HG02981 (cell line): ENCODE measurements around the gene MAPKAPK2.

Source experiments
- ATAC-seq: cut with Tn5 transposase; IDR thresholded peaks from one replicate; pipeline ENCODE4 v1.9.1; 2021; ENCODE audit warnings: mild to moderate bottlenecking, moderate library complexity; ENCODE audit not compliant: unreplicated experiment

The MAPKAPK2 gene

DNA sequence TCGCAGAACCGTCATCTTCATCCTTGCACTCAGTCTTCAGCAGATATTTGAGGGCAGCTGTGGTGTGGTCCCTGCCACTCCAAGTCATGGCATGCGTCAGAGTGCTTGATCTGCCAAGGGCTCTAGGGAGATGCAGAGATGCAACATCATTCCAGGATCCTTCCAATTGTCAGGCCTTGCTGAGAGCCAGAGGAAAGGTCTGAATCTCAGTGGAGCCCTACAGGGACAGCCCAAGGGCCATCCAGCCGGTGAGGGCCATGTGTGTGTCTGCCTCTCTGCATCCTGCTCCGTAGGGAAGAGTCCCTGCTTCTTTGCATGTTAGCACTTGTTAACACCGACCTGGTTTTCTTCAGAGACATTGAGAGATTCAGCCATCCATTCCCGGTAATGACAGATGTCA is 17.6 kb downstream of the MAPKAPK2 start:
- no peak for ATAC-seq

DNA sequence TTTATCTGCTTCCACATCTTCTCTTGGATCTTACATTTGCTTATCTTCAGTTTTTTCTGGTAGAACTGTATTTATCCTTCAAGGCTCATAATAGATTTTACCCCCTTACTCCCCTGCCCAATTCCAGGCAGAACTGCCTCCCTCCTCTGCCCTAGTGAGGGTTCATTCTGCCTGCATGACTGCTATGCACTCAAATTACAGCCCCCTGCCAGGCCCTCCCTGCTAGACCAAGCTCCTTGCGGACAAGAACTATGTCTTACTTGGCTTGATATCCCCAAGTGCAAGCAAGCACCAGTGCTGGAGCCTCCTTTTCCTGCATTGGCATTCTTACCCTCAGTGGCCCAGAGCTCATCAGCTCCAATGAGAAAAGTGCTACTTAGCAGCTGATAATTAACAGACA is 18.1 kb downstream of the MAPKAPK2 start:
- ATAC-seq, result no peak

DNA sequence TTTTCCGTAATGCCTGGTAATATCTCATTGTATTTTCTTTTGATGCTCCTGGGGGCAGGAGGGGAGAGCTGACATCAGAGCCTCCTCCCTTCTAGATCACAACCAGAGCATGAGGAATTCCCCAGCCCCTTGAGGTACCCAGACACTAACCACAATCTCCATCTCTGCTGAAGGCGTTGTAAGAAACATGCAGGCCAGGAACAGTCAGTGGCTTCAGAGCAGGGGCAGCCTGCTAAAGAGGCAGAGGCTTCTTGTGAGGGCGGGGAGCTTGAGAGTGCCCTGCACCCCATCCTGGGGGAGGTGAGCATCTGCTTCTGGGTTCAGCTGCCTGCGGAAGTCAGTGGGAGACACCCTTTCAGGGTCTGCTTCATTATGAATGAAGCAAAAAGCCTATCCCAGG is 19.0 kb downstream of the MAPKAPK2 start:
- no peak for ATAC-seq

DNA sequence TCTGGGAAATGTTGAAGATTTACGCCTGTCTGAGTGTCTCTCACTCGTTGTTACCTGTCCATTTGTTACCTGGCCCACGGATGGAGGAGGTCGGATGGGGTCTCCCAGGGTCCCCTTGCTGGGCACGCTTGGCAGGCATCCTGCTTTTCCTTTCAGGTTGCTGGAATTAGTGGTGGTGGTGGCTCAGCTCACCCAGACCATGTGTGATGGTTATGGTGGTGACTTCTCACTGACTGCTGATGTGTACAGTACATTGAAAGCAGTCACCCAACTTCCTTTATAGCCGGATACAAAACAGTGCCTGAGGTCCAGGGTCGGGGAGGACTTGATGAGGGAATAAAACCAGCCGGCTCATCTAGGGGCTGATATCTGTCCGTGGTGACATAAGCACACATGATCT is 19.5 kb downstream of the MAPKAPK2 start:
- no peak for ATAC-seq

DNA sequence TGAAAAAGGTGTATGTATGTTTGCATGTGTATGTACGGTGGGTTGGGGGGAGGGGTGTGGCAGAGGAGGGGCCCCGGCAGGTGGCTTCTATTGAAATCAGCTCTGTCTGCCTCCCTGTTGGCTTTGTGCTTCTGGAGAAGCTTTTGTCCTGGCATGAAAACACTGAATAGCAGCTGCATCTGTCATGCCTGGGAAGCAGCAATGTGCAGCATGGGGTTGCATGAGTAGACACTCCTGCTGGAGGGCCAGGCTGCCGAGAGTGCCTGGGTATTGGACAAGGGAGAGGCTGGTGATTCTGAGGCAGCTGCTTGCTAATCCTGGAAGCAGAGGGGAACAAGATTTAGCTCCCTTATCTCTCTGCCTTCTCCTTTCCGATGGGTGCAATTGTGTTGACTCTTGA is 20.5 kb downstream of the MAPKAPK2 start:
- ATAC-seq, result no peak

DNA sequence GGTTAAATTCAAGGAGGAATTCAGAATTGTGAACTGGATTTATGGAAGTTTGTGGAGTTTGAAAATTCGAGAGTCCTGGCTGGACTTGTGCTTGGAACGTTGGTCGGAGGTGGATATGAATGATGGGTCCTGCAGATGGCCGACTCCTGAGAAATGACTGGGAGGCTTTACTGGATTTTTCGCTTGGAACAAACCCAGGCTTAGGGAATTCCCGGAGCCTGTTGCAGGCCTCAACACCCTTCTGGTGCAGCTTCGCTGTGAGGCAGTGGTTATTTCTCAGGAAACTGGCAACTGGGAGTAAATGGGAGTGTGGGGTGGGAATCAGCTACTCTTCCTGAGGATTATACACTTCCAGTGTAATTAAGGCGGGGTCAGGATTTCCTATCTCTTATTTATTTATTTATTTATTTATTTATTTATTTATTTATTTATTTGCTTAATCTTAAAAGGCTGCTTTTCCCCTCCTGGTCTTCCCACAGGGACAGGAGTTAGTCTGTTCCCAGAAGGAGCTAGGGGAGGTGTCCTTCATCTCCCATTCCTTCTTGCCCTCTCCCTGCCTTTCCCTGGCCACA is 21.1 kb downstream of the MAPKAPK2 start:
- no peak for ATAC-seq

DNA sequence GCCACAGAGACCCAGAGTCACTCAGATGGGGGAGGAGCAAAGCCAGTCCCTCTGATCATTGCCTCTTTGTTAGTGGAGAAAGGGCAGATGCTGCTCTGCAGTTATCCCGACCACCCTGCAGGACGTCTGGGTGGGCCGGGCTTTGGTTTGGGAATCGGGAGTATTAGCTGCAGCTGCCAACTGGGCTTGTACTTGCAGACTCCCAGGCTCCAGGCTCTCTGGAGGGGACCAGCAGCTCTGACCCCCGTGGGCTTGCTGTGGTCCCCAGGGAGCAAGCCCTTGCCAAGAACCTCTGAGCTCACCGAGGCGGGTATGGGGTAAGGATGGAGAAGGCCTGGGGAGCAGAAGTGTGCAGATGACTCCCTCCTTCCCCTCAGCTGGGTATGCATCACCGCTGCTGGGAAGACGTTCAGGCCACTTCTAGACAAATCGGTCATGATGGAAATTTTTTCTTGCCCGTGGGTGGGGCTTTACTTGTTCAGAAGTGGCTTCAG is 21.6 kb downstream of the MAPKAPK2 start:
- ATAC-seq, result no peak

DNA sequence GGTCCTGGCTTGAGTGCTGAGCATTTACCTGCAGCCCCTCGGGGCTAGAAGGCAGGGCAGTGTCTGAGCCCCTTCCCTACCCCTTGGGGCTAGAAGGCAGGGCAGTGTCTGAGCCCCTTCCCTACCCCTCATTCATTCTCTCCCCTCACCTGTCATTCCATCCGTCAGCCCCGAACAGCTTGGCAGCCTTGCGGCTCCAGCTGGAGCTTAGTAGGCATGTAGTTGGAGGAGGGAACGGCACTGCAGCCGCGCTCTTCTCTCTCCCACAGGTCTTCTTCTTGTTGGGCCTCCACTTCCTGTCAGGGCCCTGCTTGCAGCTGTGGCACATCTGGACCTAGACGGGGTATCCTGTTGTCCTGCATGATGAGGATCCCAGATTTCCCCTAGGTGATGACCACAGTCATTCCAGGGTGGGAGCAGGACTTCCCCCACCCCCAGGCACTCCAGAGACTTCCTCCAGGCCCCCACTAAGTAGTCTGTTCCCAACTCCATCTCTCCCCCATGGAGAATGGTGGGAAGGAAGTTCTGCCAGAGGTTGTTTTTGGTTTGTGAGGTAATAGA is 22.2 kb downstream of the MAPKAPK2 start:
- no peak for ATAC-seq

DNA sequence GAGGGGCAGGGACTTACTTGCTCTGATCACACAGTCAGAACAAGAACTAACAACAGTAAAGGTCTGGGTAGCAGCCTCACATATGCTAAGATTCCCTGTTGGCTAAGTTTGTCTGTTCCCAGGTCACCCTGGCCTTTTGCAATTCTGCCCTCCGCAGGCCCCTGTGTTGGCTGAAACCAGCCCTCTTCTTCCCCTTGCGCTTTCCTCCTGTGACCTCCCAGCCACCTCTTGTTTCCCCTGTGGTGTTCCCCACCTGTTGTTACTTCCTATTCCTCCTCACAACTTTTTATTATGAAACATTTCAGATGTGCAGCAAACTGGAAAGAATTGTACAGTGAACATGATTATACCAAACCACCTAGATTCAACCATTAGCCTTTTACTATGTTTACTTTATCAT is 23.4 kb downstream of the MAPKAPK2 start:
- ATAC-seq, result peak; percentile 63

DNA sequence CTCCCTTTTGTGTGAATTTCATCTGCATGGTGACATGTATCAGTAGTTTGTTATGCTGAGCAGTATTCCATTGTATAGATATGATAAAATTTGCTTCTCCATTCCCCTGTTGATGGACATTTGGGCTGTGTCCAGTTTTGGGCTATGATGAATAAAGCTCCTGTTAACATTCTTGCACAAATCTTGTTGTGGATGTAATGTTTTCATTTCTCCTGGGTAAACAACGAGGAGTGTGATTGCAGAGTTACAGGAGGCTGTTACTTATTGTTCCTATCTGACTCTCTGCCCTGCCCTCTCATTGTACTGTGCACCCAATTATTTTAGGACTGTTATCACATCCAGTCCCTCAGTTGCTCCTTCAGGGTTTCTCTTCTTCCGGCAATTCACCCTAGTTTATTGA is 24.2 kb downstream of the MAPKAPK2 start:
- ATAC-seq, result no peak

DNA sequence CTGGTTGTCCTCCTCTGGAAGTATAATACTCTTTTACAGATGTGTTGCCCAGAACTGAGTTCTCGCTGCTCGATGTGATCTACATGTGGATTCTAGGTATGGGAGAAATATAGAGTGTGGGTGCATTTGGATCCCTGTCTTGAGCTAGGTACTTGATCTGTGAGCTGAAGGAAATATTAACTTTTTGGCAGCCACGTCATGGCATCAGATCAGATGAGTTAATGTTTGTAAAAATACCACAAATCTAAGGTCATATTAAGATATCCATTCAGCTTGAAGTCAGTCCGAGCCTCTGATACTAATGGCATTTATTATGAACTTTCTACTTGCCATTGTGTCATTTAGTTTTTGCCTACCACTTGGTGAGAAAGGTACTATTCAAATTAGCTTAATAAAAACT is 24.6 kb downstream of the MAPKAPK2 start:
- ATAC-seq, result no peak

DNA sequence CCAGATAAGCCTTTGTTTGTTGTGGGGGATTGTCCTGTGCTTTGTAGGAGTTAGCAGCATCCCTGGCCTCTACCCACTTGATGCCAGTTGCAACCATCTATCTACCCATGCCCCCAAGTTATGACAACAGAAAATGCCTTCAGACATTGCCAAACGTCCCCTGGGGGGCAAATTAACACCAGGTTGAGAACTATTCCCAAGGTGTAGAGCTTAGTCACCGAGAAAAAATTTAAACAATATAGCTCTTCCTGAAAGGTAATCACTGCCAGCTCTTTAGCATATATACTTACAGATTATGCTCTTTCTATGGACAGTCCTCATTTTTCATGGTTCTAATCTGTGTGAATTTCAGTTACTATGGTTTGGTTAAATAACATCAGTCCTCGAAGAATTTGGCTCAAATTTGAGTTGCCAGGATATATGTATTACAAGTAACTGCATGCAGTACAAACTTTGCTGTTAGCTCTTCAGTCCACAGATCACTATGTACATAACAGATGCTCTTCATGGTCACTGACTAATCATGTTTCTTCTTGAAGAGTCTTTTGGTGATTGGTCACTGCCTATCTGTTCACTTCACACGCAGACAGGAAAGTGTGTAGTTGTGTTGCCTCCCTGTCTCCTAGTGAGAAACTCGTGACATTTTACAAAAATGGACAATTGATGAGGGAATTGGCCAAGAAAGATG is 25.2 kb downstream of the MAPKAPK2 start:
- no peak for ATAC-seq

DNA sequence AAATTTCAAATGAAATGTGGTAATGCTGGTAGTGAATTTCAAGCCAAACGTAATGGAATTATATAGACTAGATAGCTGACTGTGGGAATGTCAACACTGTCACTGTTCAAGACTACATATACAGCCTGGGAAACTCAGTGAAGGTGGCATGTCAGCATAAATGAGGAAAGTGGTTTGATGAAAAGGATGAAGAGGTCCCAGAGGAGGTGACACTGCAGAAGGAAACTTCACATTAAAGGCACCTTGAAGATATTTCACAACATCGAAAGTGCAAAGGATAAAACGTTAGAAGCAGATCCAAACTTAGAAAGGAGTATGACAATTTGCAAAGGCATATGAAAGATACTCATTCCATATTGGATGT is 25.7 kb downstream of the MAPKAPK2 start:
- no peak for ATAC-seq

DNA sequence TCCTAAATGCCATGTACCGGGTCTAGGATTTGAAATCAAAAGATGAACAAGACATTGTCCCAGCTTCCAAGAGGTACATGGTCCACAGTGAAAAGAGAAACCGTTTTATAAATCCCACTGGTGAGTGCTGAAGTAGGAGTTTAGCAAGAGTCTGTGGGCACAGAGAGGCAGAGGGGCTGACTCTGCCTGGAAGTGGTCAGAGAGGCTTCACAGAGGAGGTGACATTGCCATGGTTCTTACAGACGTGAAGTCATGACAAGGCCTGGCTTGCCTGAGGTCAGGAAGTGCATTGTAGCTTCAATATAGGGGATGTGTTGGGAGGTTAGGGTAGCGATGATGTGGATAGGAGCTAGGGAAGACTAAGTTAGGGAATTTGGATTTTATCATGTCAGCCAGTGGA is 28.4 kb downstream of the MAPKAPK2 start:
- no peak for ATAC-seq

DNA sequence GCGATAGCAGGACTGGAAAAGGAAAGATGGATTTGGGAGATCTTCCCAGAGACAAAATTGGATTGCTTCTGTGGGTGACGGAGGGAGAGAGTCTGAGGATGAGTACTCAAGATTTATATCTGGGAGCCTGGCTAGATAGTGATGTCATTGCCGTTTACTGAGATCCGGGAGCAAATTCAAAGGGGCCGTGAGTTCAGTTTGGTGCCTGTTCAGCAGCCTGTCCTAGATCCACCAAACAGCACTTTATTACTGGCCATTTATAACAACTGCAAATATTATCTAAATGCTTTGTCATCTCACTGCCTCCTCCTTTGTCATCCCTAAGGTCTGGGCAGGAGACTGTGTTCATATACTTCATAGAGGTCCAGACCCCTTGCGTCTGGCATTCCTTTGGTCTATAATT is 29.2 kb downstream of the MAPKAPK2 start:
- no peak for ATAC-seq

DNA sequence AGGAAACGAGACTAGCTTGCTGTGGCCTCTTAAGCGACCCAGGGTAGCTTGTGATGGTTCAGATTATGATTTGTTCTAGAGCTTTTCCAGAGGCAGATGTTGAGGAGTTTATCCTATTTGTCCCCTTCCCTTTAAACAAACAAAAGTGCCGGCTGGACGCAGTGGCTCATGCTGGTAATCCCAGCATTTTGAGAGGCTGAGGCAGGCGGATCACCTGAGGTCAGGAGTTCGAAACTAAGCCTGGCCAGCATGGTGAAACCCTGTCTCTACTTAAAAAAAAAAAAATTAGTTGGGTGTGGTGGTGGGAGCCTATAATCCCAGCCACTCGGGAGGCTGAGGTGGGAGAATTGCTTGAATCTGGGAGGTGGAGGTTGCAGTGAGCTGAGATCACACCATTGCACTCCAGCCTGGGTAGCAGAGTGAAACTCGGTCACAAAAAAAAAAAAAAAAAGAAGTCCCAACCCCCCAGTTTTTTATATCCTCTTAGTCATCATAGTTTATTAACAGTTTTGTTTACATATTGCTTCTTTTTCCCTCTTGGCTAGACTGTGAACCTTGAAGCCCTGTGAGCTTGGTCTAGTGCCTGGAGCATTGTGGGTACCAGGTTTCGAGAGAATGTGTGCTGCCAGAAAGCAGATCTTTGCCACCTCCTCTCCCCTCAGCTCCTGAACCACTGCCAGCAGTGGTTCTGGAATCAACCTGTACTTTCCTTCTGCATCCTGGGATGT is 29.8 kb downstream of the MAPKAPK2 start:
- ATAC-seq, result no peak

DNA sequence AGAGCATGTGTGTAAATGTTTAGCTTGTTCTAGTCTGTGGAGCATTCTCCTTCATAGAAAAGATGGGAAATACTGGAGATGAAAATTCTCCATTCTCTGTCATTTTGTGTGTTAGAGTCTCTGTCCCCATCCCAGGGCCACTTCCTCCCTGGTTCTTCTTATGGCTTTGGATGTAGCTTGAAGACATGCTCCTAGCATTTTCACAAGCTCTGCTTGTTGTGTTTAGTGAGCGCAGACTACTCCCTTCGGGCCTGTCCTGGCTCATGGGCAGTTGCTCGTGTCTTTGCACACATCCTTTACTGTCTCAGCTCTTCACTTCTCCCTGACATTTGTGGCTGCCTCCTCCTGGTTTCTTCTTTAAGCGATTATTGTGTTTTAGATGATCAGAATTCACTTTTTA is 30.4 kb downstream of the MAPKAPK2 start:
- ATAC-seq, result no peak

DNA sequence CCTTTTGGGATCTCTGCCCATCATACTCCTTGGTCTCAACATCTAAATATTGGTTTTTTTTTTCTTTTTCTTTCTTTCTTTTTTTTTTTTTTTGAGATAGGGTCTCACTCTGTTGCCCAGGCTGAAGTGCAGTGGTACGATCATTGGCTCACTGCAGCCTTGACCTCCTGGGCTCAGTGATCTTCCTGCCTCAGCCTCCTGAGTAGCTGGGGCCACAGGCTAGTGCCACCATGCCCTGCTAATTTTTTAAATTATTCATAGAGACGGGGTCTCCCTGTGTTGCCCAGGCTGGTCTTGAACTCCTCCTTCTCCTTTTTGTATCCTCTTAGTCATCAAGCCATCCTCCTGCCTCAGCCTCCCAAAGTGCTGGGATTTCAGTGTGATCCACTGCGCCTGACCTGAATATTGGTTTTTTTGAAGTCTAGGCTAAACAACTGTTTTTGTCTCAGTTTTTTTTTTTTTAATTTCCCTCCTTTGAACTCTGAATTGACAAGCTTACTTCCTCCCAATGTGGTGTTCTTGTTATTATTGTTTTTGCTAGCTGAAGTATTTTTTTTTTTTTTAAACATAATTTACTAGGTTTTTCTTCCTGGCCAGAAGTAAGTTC is 30.9 kb downstream of the MAPKAPK2 start:
- ATAC-seq, result no peak

DNA sequence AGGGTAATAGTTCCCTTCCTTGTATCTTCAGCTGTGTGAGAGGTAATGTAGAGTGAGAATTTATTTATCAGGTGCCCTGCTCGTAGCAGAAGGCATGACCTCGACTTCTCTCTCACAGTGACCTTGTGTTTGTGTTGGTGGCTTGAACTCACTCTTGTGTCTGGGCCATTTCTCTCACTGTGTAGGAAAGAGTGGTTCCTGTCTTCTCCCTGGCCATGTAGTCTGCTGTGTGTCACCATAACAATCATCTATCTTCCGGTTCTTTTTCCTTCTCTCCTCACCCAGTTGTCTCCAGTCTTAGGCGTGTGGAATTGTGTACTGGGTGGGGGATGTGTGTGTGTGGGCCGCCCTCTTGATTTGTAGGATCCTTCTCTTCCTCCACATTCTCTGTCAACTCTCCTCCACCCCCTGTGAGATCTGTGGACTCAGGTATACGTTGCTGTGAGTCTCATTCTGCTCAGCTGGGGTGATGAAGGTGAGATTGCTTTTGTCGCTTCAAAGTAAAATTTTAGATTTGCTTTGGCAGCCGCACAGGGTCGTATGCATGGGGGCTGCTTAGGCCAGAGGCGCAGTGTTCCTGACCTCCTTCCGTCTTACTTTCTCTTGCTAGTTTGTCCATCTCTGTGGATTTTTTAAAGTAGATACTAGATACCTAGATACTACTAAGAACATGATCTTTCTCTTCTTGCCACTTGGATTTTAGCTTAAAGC is 31.6 kb downstream of the MAPKAPK2 start:
- ATAC-seq, result no peak

DNA sequence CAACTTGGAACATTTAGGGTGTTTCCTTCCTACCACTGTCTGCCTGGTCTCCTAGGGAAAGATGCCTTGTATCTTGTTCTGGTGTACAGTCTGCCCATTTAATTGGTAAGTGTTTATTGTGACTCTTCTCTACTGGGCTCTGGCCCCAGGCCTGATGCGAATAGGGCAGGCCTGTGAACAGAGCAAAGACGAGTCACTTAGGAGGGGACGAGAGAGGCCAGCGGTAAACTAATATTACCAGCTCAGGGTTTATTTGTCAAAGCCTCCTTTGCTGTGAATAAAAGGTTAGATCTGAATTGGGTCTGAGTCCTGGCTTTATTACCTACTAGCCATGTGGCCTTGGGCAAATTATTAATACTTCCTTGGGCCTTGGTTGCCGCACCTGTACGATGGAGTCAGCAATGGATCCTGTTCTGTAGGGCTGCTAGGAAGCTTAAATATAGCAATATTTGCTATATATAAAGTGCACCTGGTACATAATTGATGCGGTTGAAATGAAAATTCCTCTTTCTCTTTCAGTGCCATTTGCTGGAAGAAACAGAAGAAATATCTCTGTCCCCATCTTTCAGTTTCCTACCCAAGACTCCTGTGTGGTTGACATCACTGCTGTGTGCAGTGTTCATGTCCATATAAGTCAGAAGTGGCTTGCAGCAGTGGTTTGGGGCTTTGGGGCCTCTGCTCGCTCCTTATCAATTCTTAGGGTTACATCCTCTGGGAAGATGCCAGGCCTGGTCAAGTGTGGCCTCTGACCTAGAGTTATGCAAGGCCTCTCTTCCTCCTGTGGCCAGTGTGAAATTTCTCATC is 32.4 kb downstream of the MAPKAPK2 start:
- peak; percentile 79 for ATAC-seq
